Smooth muscle cell (in vitro differentiated cells): ENCODE measurements around the gene NFIA. TPM values are rescaled to one million over a fixed set of nuclear protein-coding genes. Genes with fewer than 3 reads are reported as not detected.

Experiments
- DNase-seq: peaks from one replicate; lab custom pipeline; 2025; ENCODE audit not compliant: unreplicated experiment; lab: John Stamatoyannopoulos, UW
- H2AFZ ChIP-seq: fragments of 200-600 bp; sonication (generic); 2 replicates; pipeline ENCODE4 v1.6.0; 2016; ENCODE audit warnings: antibody characterized with exemption, low read depth, mild to moderate bottlenecking
- H3F3A ChIP-seq: fragments of 200-600 bp; sonication (generic); 2 replicates; pipeline ENCODE4 v1.6.0; 2017; ENCODE audit warnings: antibody characterized with exemption, low read depth
- H3K27ac ChIP-seq: fragments of 200-600 bp; sonication (generic); 2 replicates; pipeline ENCODE4 v1.5.1; 2016; ENCODE audit warnings: low read depth, mild to moderate bottlenecking
- H3K27me3 ChIP-seq: fragments of 200-600 bp; sonication (generic); 2 replicates; pipeline ENCODE4 v1.6.1; 2016; ENCODE audit warnings: low read depth, mild to moderate bottlenecking
- H3K36me3 ChIP-seq: fragments of 200-600 bp; sonication (generic); 2 replicates; pipeline ENCODE4 v1.5.1; 2016; ENCODE audit warnings: low read depth
- H3K4me1 ChIP-seq: fragments of 200-600 bp; sonication (generic); 2 replicates; pipeline ENCODE4 v1.5.1; 2016; ENCODE audit warnings: low read depth
- H3K4me2 ChIP-seq: fragments of 200-600 bp; sonication (generic); 2 replicates; pipeline ENCODE4 v1.6.0; 2016; ENCODE audit warnings: mild to moderate bottlenecking
- H3K4me3 ChIP-seq: fragments of 200-600 bp; sonication (generic); 2 replicates; pipeline ENCODE4 v1.5.1; 2016; ENCODE audit warnings: mild to moderate bottlenecking
- H3K79me2 ChIP-seq: fragments of 200-600 bp; sonication (generic); 2 replicates; pipeline ENCODE4 v1.6.0; 2016; ENCODE audit warnings: low read depth, mild to moderate bottlenecking
- H3K9ac ChIP-seq: fragments of 200-600 bp; sonication (generic); 2 replicates; pipeline ENCODE4 v1.6.0; 2016; ENCODE audit warnings: low read depth
- H3K9me3 ChIP-seq: fragments of 200-600 bp; sonication (generic); replicated peaks from 2 replicates; pipeline ENCODE4 v1.5.1; 2016; ENCODE audit warnings: low read depth
- H4K20me1 ChIP-seq: fragments of 200-600 bp; sonication (generic); 2 replicates; pipeline ENCODE4 v1.6.0; 2016; ENCODE audit warnings: low read depth
- WGBS: methylation state at CpG from one replicate; pipeline ENCODE4 v1.1.7; 2016; ENCODE audit warnings: low lambda C conversion rate; 5-methylcytosine and 5-hydroxymethylcytosine counted together
- polyA plus RNA-seq: library from polyadenylated mRNA; unstranded; fragments of >200 nt; fragmentation: Nextera tagmentation; extraction: Ambion mirVana; gene quantifications from 2 replicates; pipeline ENCODE4 v1.2.1, GENCODE V29; 2016
- total RNA-seq: library from RNA; depleted of rRNA; stranded (reverse); fragments of >200 nt; gene quantifications from 2 replicates; pipeline ENCODE4 v1.2.3, GENCODE V29; 2014
- TF ChIP-seq, protein P1 (sequence below): fragments of 200-600 bp; sonication (generic); IDR thresholded peaks from 2 replicates; pipeline ENCODE4 v1.5.1; 2017; ENCODE audit warnings: borderline replicate concordance, mild to moderate bottlenecking, antibody characterized with exemption; ENCODE audit not compliant: insufficient read depth, poor library complexity, severe bottlenecking

The NFIA gene
- total and polyA plus RNA-seq, 2 experiments from 2014 or later = 5.0 to 6.2 TPM

DNA sequence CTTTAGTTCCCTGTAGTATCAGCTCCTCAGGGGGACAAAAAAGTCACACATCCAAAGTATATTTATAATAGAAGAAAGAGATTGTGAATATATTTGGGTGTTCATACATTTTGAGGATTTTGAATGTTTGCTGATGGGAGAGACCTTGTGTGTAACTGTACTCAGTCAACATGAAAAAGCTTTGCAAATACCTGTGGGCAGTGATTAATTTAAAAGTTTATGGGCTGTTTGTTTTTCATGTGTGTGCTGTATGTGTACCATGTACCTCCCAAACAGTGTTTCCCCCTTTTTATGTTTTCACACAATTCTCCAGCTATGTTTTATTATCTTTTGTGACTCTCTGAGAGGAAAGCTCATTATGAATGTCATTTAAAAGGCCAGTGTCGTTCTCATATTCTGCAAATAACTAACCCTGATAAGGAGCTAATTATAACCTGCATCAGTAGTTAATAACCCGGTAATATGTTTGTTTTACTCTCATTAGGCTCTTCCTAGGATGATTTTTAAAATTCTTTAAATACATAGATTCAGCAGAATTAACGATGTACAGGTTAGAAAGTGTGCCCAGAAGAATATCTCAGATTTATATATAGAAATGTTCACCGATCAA lies 271.5 kb downstream of the NFIA start:
- H3K36me3 ChIP-seq = no peaks in the 10 kb centered on the region
- no peaks in the 10 kb centered on the region for H3K4me1 ChIP-seq
- H3K79me2 ChIP-seq = no peaks in the 10 kb centered on the region
- no peaks in the 10 kb centered on the region for H3K27me3 ChIP-seq
- H3K9me3 ChIP-seq = no peaks in the 10 kb centered on the region
- H3K4me3 ChIP-seq = no peak overlapping the region
- H3K4me2 ChIP-seq = no peak overlapping the region
- H3F3A ChIP-seq = no peaks in the 10 kb centered on the region
- no peaks in the 10 kb centered on the region for H4K20me1 ChIP-seq
- H2AFZ ChIP-seq = no peak overlapping the region
- TF ChIP-seq, protein P1, sequence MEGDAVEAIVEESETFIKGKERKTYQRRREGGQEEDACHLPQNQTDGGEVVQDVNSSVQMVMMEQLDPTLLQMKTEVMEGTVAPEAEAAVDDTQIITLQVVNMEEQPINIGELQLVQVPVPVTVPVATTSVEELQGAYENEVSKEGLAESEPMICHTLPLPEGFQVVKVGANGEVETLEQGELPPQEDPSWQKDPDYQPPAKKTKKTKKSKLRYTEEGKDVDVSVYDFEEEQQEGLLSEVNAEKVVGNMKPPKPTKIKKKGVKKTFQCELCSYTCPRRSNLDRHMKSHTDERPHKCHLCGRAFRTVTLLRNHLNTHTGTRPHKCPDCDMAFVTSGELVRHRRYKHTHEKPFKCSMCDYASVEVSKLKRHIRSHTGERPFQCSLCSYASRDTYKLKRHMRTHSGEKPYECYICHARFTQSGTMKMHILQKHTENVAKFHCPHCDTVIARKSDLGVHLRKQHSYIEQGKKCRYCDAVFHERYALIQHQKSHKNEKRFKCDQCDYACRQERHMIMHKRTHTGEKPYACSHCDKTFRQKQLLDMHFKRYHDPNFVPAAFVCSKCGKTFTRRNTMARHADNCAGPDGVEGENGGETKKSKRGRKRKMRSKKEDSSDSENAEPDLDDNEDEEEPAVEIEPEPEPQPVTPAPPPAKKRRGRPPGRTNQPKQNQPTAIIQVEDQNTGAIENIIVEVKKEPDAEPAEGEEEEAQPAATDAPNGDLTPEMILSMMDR = no peak
- no peak for DNase-seq
- H3K27ac ChIP-seq = no peak overlapping the region
- H3K9ac ChIP-seq = no peak overlapping the region
- 87% methylated on average over 4 of the region's 4 CpGs for WGBS

DNA sequence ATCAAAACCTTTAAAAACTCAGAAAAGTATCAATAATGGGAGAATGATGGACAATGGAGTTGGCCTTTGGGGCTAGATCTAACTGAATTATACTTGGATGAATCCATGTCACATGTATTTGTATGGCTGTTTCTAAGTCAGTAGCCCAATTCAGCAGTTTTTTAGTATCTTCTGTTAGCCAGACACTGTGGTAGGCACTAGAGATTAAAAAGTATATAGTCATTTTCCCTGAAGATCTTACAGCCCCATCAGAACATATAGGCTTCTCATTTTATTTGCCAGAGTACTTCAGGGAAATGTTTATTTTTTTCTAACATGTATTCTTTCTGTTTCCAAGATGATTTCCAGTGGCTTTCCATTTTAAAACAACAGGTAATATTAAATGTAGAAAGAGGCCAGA lies 273.7 kb downstream of the NFIA start:
- Histone ChIP-seq H3K27ac (no peak overlapping the region), H3K79me2 (no peaks in the 10 kb centered on the region), H3K4me1 (no peaks in the 10 kb centered on the region), H3K36me3 (no peaks in the 10 kb centered on the region), H3F3A (no peaks in the 10 kb centered on the region), H3K27me3 (no peaks in the 10 kb centered on the region), H3K9ac (no peak overlapping the region), H4K20me1 (no peaks in the 10 kb centered on the region), H3K4me2 (no peak overlapping the region), H2AFZ (no peak overlapping the region), H3K9me3 (no peaks in the 10 kb centered on the region), H3K4me3 (no peak overlapping the region)
- TF ChIP-seq, protein P1 = no peak
- DNase-seq = no peak

DNA sequence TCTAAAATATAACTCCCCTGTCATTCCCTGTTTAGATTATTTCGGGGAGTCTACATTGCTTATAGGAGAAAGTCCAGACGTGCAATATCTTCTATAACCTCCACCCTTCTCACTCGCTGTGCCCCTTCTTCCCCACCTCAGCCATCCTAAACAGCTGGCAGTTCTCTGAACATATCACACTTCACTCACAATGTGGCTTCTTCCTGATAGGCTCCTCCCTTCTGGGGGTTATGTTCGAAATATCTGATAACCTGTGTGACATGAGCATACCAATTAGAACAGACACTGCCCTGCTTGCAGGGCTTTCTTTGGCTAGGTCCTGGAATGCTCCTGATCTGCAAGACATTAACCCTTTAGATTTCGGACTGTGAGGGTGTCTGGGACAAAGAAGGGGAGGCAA lies 274.6 kb downstream of the NFIA start:
- Histone ChIP-seq H3K4me1 (no peaks in the 10 kb centered on the region), H3K9ac (no peak overlapping the region), H4K20me1 (no peaks in the 10 kb centered on the region), H3F3A (no peaks in the 10 kb centered on the region), H3K79me2 (no peaks in the 10 kb centered on the region), H2AFZ (no peak overlapping the region), H3K9me3 (no peaks in the 10 kb centered on the region), H3K27ac (no peak overlapping the region), H3K27me3 (no peaks in the 10 kb centered on the region), H3K4me3 (no peak overlapping the region), H3K36me3 (no peaks in the 10 kb centered on the region), H3K4me2 (no peak overlapping the region)
- DNase-seq = no peak
- WGBS = 82% methylated on average over 5 of the region's 5 CpGs
- TF ChIP-seq, protein P1 = no peak

DNA sequence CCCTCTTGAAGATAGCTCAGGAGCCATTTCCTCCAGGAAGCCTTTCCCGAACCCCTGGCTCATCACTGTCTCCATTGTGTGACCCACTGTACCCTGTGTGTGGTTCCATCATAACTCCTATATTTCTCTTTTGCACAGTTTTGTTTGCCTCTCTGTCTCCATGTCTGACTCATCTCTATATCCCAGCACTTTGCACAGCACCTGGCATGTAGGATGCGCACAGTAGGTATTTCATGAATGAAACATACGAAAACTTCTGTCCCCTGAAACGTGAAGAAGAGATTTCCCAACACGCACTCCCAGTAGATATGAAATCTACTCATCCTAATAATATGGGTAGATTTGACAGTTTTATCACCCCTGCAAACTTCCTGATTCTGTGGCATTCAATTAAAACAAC lies 275.2 kb downstream of the NFIA start:
- no peaks in the 10 kb centered on the region for H3K4me1 ChIP-seq
- no peaks in the 10 kb centered on the region for H3K9me3 ChIP-seq
- H3K27me3 ChIP-seq = no peaks in the 10 kb centered on the region
- H4K20me1 ChIP-seq = no peaks in the 10 kb centered on the region
- H3K9ac ChIP-seq = no peak overlapping the region
- no peaks in the 10 kb centered on the region for H3K36me3 ChIP-seq
- no peak overlapping the region for H3K4me2 ChIP-seq
- no peak overlapping the region for H2AFZ ChIP-seq
- H3K4me3 ChIP-seq = no peak overlapping the region
- no peak overlapping the region for H3K27ac ChIP-seq
- no peaks in the 10 kb centered on the region for H3F3A ChIP-seq
- TF ChIP-seq, protein P1 = no peak
- WGBS = 88% methylated on average over 5 of the region's 5 CpGs
- no peaks in the 10 kb centered on the region for H3K79me2 ChIP-seq
- DNase-seq = no peak
